Activated CD4-positive, alpha-beta T cell treated with anti-CD3 and anti-CD28 coated beads for 4 hours (primary cell): Measurements from ENCODE around the gene ZNF879.

Experiments used
- DNase-seq, 2 donors: peaks; one replicate each; pipeline ENCODE4 v3.0.0-alpha.2; 2020

ZNF879 gene

DNA sequence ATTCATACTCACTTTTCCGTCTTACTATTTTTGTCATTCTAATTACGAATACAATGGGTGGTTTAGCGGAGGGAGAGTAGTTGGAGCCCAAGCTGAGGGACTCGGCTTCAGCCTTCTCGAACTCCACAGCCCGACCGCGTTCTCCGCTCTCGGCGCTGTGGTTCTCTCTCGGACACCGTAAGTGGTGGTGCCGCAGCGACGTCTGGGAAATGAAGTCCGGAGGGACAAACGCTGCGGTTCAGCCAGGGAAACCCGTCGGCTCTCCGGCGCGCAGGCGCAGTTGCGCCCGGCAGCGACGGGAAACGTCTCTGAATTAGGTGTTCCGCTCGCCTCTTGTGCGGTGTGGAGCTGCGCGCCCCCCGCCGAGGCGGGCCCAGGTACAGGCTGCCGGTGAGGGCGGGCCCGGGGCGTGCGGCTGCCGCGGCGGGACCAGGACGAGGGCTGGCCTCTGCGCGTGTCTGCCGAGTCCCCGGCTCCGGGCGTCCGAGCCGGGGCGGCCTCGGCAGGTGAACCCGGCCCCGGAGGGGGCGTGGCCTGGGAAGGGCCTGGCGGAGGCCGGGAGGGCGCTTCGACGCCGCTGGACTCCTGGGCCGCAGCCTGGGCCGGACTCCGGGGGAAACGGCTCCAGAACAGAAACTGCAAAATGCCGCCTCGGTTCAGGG lies at the start of gene ZNF879:
ZNF879 (plus strand) TSS at position 277 of the 662 bp plus-strand sequence. CDS start 1,201 bp downstream, outside the sequence.
- peak; percentile 93 for DNase-seq

DNA sequence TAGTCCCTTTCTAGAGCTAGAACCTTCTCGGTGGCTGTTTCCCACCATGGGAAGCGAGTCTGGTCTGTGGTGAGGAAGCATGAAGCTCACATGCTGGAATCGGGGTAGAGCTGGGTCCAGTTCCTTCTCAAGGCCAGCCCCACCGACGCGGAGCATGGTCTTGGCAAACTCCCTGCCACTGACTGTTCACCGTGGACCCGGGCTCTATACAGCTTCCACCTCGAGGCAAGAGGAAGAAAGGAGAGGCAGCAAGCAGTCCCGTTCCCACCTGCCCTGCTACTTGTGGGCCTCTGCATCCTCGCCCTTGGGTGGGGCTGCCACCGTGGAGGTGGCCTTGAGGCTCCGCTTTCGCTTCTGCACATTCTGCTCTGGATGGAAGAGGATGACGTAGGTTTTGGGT lies 42.2 kb upstream of the ZNF879 start:
- no peak for DNase-seq

DNA sequence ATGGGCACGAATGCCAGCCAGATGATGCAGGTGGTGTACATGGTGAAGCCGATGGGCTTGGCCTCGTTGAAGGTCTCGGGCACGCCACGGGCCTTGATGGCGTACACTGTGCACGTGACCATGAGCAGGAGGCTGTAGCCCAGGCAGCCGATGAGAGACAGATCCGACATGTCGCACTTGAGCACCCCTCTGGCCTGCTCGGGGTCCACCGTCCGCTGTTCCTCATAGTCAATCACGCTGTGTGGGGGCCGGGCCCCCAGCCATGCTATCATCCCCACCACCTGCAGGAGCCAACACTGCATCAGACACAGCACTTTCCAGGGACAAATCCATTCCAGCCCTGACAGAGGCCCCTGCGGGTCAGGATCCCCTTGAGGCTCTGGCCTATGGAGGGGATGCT lies 40.7 kb upstream of the ZNF879 start:
- no peak for DNase-seq

GRCh38 chr5:178983728-178984127 lies 39.9 kb upstream of the ZNF879 start:
- DNase-seq = no peak

- no peak for DNase-seq
Measured at GRCh38 chr5:178984145-178985072, 39.2 kb upstream of the ZNF879 start.

DNA sequence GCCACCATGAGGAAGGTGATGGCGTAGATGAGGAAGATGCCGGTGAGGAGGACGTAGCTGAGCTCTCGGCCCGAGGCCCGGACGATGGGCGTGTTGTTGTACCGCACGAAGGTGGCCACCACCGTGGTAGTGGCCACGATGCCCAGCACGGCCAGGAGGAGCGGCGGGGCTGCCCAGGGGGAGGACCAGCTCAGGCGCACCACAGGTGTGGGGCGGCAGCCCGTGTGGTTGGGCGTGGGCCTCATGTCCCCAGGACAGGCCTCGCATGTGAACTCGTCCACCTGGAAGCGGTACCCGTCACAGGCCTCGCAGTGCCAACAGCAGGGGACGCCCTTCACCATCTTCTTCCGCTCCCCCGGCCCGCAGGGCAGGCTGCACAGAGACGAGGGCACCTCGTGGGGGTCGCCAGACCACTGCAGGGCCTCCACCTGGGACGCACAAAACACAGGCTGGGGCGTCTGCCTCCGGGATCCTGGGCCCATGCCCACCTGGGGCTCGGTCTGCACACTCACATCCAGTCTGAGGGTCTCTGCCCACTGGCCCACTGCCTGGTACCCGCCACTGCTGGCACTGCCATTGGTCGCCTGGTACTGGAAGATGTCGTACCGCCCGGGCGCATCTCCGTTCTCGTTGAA lies 37.2 kb upstream of the ZNF879 start:
- no peak for DNase-seq

DNA sequence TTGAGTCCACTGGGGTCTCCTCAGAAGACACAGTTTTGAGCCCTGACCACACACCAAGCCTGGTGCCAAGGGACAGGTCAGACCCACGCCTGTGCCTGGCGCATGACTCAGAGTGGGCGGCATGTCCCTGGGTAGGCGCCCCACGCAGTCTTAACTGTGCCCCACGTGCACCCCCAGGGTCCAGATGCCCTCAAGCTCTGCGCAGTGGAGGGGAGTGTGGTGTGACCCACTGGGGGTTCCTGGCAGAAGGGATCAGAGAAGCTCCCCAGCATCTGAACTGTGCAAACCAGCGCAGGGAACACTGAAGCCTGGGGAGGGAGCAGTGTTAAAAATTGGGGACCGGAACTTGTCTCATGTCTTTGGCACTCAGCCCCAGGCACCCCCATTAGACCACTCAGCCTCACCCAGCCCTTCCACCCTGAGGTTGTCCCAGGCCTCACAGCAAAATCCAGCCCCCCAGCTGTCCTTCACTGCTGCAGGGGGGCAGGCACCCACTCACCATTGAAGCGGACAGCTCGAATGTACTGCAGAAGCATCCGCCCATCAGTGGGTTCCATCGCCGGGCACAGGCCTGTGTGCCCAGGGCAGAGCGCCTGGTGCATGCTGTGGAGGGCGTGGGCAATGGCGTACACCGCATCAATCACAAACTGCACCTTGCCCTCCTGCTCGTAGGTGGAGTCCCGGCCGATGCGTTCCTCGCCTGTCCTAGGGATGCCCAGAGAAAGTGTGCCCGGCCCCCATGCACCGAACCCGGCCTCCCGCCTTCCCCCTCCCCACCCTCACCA lies 35.0 kb upstream of the ZNF879 start:
- DNase-seq = no peak

GRCh38 chr5:178989311-178989710 lies 34.3 kb upstream of the ZNF879 start:
- DNase-seq = no peak

DNA sequence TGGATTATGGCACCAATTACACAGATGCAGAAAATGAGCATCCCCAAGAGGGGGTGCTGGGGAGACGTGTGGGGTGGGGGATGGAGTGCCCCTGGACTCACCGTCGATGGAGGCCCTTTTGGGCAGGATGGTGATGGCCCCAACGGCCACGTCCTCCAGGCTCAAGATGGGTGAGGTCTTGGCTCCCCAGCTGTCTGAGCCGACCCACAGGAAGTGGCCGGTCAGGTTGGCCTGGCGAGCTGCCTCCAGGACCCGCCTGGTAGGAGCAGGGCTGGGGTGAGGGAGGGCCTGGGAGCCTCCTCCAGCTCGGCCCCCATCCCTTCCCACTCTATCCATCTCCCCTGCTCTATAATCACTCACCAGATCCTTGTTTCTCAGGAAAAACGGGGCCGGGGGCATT lies 33.1 kb upstream of the ZNF879 start:
- DNase-seq = no peak

DNA sequence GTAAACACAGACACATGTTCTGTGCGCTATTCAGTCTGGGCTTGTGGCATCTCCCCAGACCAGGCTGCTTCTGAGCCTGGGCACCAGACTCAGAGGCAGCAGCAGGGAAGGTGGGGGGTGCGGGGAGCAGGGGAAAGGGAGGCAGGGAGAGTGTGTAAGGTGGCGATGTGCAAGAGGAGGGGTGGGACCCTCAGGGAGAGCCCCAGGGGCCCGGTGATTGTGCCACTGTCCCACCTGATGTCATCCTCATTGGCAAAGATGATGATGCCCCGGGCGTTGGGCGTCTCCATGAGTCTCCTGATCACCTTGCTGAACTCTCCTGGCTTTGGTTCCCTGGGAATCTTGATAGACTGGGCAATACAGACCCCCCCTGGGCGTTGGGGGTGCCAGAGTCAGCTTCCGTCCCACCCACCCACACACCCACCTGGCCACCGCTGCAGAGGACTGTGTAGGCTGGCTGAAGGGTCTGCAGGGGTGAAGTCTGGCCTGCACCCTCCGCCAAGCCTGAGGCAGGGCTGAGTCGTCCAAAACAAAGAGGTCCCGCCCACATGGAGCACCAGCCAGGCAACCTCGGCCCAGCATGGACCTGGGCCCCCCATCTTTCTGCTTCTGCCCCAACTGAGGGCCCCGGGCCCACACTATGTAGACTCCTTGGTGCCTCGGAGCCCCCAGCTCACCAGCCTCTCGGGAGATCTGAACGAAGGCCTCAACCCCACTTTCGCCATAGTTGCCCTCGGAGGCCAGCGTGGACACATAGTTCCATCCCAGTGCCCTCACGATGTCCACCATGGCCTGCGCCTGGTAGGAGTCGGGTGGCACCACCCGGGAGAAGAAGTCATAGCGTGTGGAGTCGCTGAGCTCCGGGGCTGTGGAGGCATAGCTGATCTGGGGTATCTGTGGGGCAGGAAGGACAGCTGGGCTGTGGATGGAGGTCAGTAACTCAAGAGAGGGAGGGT lies 32.1 kb upstream of the ZNF879 start:
- DNase-seq = no peak

DNA sequence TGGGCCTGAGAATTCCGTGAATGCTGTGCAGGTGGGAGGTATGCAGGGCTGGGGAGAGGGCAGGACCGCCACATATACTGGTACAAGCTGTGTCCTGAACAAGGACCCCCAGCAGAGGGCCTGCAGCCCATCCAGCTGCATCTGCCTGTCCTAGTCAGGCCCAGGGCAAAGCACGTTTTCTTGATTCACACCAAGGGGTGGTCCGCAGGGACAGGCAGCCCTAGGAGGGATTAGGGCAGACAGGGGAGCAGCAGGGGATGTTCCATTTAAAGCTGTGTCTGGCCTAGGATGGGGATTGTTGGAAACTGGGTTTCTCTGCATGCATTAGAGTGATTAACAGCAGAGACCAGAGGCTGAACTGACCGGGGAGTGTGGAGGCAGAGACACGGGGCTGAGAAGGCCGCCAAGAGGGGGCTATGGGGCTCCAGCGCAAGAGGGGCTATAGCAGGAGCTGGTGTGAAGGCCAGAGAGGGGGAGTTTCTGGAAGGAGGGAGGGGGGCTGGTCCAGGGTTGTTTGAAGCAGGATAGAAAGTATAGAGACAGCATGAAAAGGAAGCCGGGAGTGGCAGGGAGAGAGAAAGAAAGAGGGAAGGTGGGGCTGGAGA lies 31.2 kb upstream of the ZNF879 start:
- no peak for DNase-seq

DNA sequence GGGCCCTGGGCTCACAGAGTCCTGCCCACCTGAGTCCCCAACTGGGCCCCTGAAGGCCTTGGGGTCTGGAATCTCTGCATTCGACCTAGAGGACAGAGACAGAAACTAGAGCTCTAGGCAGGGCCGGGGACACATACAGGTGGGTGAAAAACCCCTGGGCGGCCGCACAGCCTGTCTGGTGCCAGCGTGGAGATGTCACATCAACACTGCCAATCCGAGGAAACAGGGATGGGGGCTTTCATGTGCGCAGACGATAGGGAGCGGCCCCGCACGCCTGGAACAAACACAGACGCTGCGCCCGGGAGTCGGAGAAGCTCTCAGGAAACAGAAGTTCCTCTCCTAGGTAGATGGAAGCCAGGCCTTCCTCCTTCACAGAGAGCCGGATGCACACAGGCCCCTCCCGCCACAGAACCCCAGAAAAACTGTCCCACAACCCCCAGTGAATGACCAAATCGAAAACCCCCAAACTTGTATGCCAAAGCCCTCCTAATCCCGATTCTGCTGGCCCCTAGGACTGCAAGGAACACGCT lies 30.3 kb upstream of the ZNF879 start:
- DNase-seq = no peak

DNA sequence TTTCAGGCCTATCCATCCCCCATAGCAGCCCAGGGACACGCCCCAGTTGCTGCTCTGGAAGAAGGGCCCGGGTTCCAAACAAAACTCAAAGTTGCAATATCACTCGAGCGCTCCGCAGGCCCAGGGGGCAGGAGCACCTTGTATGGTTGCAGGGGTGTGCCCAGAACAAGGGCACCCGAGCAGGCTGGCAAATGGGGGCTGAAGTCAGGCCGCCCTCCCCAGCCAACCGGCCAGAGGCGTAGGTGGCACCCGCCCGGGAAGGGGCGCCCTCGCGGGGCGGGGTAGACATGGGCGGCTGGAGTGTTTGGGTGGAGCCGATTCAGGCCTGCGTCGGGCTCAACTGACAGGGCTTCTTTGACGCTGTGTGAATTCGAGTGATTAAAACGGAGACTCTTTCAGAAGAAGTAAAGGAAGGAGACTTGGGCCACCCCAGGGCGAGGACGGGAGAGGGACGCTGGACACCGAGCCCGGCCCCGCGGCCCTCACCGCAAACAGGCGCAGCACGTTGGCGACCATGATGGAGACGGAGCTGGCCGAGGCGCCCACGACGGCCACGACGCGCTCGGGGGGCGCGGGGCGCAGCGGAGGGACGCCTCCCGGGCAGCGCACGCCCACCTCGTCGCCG lies 29.5 kb upstream of the ZNF879 start:
- DNase-seq = no peak

- no peak for DNase-seq
Measured at GRCh38 chr5:178994580-178995340, 28.8 kb upstream of the ZNF879 start, which contains the start of gene GRM6. Gene GRM6 (minus strand): TSS chr5:178995320. CDS start chr5:178994944, 376 bp downstream.

DNA sequence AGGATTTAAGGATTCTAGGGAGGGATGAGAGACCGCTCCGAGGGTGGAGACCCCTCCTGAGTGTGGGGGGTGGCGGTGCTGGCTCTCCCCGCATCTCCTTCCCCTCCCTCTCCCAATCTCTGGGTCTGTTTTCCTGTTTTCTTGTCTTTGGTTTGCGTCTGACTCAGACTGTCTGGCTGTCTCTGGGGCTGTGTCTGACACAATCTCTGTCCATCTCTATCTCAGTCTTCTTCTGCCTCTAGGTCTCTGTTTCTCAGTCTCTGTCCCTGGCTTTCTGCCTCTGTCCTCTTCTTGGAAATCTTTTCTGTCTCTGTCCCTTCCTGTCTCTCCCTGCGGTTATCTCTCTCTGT lies 28.3 kb upstream of the ZNF879 start:
- DNase-seq = no peak

GRCh38 chr5:178996156-178996555 lies 27.4 kb upstream of the ZNF879 start:
- no peak for DNase-seq

GRCh38 chr5:178997191-178997590 lies 26.4 kb upstream of the ZNF879 start:
- no peak for DNase-seq

DNA sequence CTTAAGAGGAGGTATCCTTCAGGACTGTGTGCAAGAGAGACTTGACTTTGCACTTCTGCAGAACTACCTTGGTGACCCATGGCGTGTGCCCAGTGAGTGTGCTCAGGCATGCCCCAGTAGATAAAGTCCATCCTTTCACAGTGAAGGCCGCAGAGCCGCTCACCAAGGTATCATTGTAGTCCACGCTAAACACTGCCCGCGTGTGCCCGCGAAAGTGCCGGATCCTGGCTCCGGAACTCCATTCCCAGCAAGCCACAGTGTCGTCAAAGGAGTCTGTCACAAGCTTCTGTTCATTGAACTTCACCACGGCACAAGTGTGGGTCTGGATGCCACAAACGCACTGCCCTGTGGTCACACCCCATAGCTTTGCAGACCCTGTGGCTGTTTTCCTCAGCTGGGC lies 25.2 kb upstream of the ZNF879 start:
- no peak for DNase-seq

GRCh38 chr5:179006564-179006963 lies 17.0 kb upstream of the ZNF879 start:
- DNase-seq = no peak

- DNase-seq = no peak
Measured at GRCh38 chr5:179008667-179009066, 14.9 kb upstream of the ZNF879 start.
